AG04449 (cell line): Measurements from ENCODE around the gene RAB35.
"Not testable (repeated sequence)": the region's sequence is repeated elsewhere in the genome, so short reads cannot be mapped to it uniquely, and the experiment has no call there.

Experiments
- CTCF ChIA-PET: fragments of 350-600 bp; formaldehyde crosslinking; extraction: SDS; loops from one replicate; lab custom pipeline; 2021; ENCODE audit warnings: antibody characterized with exemption; lab: Yijun Ruan, JAX
- POLR2A ChIA-PET: fragments of 400-600, 350-600 bp; formaldehyde crosslinking; extraction: SDS; loops from one replicate; lab custom pipeline; 2020; ENCODE audit warnings: antibody characterized with exemption, inconsistent platforms; lab: Yijun Ruan, JAX
- DNase-seq: peaks from one replicate; pipeline ENCODE4 v3.0.0-alpha.2; 2010; ENCODE audit warnings: low read depth, low spot score
- H3K4me3 ChIP-seq: 2 replicates; pipeline ENCODE4 v1.5.1; 2011; ENCODE audit warnings: low read depth, mild to moderate bottlenecking, control low read depth, low read length
- CTCF ChIP-seq: IDR thresholded peaks from one replicate; pipeline ENCODE4 v1.5.1; 2011; ENCODE audit warnings: mild to moderate bottlenecking, moderate library complexity, low read length, control low read depth, inconsistent platforms; ENCODE audit not compliant: insufficient read depth; ENCODE audit errors: missing control alignments

The RAB35 gene

GRCh38 chr12:120055231-120056000 lies 61.1 kb downstream of the RAB35 start:
- no peak overlapping the region for H3K4me3 ChIP-seq
- ChIA-PET CTCF (no interaction called here), POLR2A (no interaction called here)
- no peak for DNase-seq
- no peak for TF ChIP-seq CTCF

- TF ChIP-seq CTCF: no peak
- ChIA-PET CTCF (no interaction called here), POLR2A (no interaction called here)
- DNase-seq: no peak
- H3K4me3 ChIP-seq: no peak overlapping the region
Observed at GRCh38 chr12:120054293-120054692, 62.3 kb downstream of the RAB35 start.

GRCh38 chr12:120051535-120051934 lies 65.0 kb downstream of the RAB35 start:
- POLR2A ChIA-PET: no interaction called here
- DNase-seq: no peak
- no peak overlapping the region for H3K4me3 ChIP-seq
- CTCF ChIA-PET: no interaction called here
- TF ChIP-seq CTCF: no peak

- H3K4me3 ChIP-seq: no peak overlapping the region
- DNase-seq: no peak
- TF ChIP-seq CTCF: no peak
- ChIA-PET CTCF (no interaction called here), POLR2A (no interaction called here)
Observed at GRCh38 chr12:120049426-120049825, 67.1 kb downstream of the RAB35 start.

- H3K4me3 ChIP-seq: no peak overlapping the region
- no peak for DNase-seq
- TF ChIP-seq CTCF: no peak
- ChIA-PET CTCF (no interaction called here), POLR2A (no interaction called here)
Observed at GRCh38 chr12:120048263-120048662, 68.3 kb downstream of the RAB35 start.

GRCh38 chr12:120047072-120047471 lies 69.5 kb downstream of the RAB35 start:
- TF ChIP-seq CTCF: no peak
- H3K4me3 ChIP-seq: no peak overlapping the region
- ChIA-PET CTCF (no interaction called here), POLR2A (no interaction called here)
- DNase-seq: no peak

- DNase-seq, POLR2A ChIA-PET, H3K4me3 ChIP-seq, CTCF ChIA-PET: not testable (repeated sequence)
Observed at GRCh38 chr12:120045367-120045766, 71.2 kb downstream of the RAB35 start.
